ENCODE data around the gene NKX6-2.

Gene NKX6-2

DNA sequence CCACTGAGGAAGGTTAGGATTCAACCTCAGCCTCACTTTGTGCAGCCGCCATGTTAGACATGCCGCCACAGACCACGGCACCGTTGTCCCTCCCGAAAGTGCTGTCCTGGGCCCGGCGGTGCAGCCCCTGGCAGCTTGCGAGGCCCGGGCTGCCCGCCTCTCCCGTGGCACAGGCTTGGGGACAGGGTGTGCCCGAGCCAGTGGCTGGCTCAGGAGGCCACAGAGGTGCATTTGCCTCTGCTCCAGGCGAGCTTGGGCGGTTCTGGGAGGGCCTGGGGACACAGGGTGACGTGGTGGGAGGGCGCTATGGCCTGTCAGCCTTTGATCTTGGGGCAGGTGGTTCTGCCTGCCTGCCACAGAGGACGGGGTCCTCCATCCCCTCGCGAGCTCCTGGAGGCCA lies 41.1 kb downstream of the NKX6-2 start:
- Histone ChIP-seq H3K27ac (ENCODE audit: extremely low read depth, low read depth, low read length) (no peak overlapping the region), H3K4me1 (ENCODE audit: control insufficient read depth, insufficient read depth, low read length) (no peaks in the 10 kb centered on the region)
- POLR2A ChIA-PET: no interaction called here

DNA sequence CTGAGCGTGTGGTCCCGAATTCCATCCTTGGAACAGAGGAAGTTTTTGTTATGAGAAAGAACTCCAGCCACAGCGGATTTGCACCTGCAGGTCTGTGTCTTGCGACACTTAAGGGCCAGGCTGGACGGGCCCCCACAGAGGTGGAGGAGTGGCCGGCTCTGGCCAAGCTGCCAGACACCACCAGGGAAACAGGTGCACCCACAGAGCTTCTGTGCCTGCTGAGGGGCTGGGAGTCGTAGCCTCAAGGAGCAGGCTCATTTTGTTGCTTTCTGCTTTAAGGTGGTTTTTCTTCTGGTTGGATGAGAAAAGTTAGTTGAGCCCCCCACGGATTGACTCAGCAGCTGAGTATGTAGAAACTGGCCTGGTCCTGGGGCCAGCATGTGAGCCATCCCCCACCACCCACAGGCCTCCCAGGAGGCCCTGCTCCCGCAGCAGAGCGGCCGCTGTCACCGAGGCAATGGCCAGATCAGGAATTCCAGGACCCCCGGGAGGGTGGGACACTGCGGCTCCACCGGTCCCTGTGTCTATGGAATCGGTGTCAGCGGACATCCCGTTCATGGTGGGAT lies 41.9 kb downstream of the NKX6-2 start:
- H3K27ac ChIP-seq (ENCODE audit: extremely low read depth, low read depth, low read length): no peak overlapping the region
- POLR2A ChIA-PET: no interaction called here
- H3K4me1 ChIP-seq (ENCODE audit: control insufficient read depth, insufficient read depth, low read length): no peaks in the 10 kb centered on the region
- H3K36me3 ChIP-seq (ENCODE audit: control insufficient read depth in 2 of 2, insufficient read depth in 1 of 2, low read length in 2 of 2): no peaks in the 10 kb centered on the region
- H3K4me3 ChIP-seq (ENCODE audit: low read depth, low read length): no peak overlapping the region
- no peaks in the 10 kb centered on the region for H3K9me3 ChIP-seq (ENCODE audit: control insufficient read depth, insufficient read depth, low read depth, low read length)
- CTCF ChIA-PET: no interaction called here
- TF ChIP-seq ZIC2 (tag by site-specific recombination; IDR thresholded peaks at IDR 0.05) (0 out of 2 replicates have a peak, but pooled peaks have one; percentile 10), TCF7L2 (IDR thresholded peaks at IDR 0.05; ENCODE audit: borderline replicate concordance, low read depth, low read length) (no peak)

More for the DNA sequence above, 41.1 kb downstream of the NKX6-2 start:
- H3K9me3 ChIP-seq (ENCODE audit: control insufficient read depth, insufficient read depth, low read depth, low read length): no peaks in the 10 kb centered on the region
- no peak overlapping the region for H3K4me3 ChIP-seq (ENCODE audit: low read depth, low read length)
- CTCF ChIA-PET: no interaction called here
- no peak for TF ChIP-seq ZNF423 (tag by site-specific recombination; IDR thresholded peaks at IDR 0.05)
- TF ChIP-seq, protein P1, sequence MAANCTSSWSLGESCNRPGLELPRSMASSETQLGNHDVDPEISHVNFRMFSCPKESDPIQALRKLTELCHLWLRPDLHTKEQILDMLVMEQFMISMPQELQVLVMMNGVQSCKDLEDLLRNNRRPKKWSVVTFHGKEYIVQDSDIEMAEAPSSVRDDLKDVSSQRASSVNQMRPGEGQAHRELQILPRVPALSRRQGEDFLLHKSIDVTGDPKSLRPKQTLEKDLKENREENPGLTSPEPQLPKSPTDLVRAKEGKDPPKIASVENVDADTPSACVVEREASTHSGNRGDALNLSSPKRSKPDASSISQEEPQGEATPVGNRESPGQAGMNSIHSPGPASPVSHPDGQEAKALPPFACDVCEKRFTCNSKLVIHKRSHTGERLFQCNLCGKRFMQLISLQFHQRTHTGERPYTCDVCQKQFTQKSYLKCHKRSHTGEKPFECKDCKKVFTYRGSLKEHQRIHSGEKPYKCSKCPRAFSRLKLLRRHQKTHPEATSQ (tag by site-specific recombination; IDR thresholded peaks at IDR 0.05): no peak
- no peak for TF ChIP-seq OSR2 (tag by site-specific recombination; IDR thresholded peaks at IDR 0.05)
- TF ChIP-seq ZNF530 (tag by site-specific recombination; IDR thresholded peaks at IDR 0.05; ENCODE audit: low read depth): no peak
- no peak for TF ChIP-seq ZNF843 (tag by site-specific recombination; IDR thresholded peaks at IDR 0.05)
- TF ChIP-seq ZNF221 (tag by site-specific recombination; IDR thresholded peaks at IDR 0.05; ENCODE audit: borderline replicate concordance): no peak
- TF ChIP-seq, protein P2, sequence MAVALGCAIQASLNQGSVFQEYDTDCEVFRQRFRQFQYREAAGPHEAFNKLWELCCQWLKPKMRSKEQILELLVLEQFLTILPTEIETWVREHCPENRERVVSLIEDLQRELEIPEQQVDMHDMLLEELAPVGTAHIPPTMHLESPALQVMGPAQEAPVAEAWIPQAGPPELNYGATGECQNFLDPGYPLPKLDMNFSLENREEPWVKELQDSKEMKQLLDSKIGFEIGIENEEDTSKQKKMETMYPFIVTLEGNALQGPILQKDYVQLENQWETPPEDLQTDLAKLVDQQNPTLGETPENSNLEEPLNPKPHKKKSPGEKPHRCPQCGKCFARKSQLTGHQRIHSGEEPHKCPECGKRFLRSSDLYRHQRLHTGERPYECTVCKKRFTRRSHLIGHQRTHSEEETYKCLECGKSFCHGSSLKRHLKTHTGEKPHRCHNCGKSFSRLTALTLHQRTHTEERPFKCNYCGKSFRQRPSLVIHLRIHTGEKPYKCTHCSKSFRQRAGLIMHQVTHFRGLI (tag by site-specific recombination; IDR thresholded peaks at IDR 0.05): no peak
- no peak for TF ChIP-seq TCF7L2 (IDR thresholded peaks at IDR 0.05; ENCODE audit: borderline replicate concordance, low read depth, low read length)
- TF ChIP-seq ZNF292 (tag by site-specific recombination; IDR thresholded peaks at IDR 0.05; ENCODE audit: borderline replicate concordance, low read depth): no peak
- no peak for TF ChIP-seq IKZF3 (tag by site-specific recombination; IDR thresholded peaks at IDR 0.05)
- TF ChIP-seq, protein P3, sequence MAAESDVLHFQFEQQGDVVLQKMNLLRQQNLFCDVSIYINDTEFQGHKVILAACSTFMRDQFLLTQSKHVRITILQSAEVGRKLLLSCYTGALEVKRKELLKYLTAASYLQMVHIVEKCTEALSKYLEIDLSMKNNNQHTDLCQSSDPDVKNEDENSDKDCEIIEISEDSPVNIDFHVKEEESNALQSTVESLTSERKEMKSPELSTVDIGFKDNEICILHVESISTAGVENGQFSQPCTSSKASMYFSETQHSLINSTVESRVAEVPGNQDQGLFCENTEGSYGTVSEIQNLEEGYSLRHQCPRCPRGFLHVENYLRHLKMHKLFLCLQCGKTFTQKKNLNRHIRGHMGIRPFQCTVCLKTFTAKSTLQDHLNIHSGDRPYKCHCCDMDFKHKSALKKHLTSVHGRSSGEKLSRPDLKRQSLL (tag by site-specific recombination; IDR thresholded peaks at IDR 0.05): no peak
- TF ChIP-seq, protein P4, sequence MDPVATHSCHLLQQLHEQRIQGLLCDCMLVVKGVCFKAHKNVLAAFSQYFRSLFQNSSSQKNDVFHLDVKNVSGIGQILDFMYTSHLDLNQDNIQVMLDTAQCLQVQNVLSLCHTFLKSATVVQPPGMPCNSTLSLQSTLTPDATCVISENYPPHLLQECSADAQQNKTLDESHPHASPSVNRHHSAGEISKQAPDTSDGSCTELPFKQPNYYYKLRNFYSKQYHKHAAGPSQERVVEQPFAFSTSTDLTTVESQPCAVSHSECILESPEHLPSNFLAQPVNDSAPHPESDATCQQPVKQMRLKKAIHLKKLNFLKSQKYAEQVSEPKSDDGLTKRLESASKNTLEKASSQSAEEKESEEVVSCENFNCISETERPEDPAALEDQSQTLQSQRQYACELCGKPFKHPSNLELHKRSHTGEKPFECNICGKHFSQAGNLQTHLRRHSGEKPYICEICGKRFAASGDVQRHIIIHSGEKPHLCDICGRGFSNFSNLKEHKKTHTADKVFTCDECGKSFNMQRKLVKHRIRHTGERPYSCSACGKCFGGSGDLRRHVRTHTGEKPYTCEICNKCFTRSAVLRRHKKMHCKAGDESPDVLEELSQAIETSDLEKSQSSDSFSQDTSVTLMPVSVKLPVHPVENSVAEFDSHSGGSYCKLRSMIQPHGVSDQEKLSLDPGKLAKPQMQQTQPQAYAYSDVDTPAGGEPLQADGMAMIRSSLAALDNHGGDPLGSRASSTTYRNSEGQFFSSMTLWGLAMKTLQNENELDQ (tag by site-specific recombination; IDR thresholded peaks at IDR 0.05; ENCODE audit: low read depth): no peak
- TF ChIP-seq, protein P5, sequence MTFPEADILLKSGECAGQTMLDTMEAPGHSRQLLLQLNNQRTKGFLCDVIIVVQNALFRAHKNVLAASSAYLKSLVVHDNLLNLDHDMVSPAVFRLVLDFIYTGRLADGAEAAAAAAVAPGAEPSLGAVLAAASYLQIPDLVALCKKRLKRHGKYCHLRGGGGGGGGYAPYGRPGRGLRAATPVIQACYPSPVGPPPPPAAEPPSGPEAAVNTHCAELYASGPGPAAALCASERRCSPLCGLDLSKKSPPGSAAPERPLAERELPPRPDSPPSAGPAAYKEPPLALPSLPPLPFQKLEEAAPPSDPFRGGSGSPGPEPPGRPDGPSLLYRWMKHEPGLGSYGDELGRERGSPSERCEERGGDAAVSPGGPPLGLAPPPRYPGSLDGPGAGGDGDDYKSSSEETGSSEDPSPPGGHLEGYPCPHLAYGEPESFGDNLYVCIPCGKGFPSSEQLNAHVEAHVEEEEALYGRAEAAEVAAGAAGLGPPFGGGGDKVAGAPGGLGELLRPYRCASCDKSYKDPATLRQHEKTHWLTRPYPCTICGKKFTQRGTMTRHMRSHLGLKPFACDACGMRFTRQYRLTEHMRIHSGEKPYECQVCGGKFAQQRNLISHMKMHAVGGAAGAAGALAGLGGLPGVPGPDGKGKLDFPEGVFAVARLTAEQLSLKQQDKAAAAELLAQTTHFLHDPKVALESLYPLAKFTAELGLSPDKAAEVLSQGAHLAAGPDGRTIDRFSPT (tag by site-specific recombination; IDR thresholded peaks at IDR 0.05): no peak
- TF ChIP-seq ZNF335 (tag by site-specific recombination; conservative IDR thresholded peaks at IDR 0.05): no peak
- H3K36me3 ChIP-seq (ENCODE audit: control insufficient read depth in 2 of 2, insufficient read depth in 1 of 2, low read length in 2 of 2): peaks cover 0 to 2% of the 10 kb centered on the region in 2 experiments; a peak in 1 of 3 replicates

All from HEK293 (cell line).